ENCODE measurements around the gene ZNF793.

Gene ZNF793

GRCh38 chr19:37506387-37507166 lies at the start of gene ZNF793:
TSS of gene ZNF793 (plus strand) at chr19:37506939. CDS start at chr19:37523440, 16,501 bp downstream.
- DNase-seq (ENCODE audit: low spot score) = no peak

GRCh38 chr19:37466277-37466797 lies 40.4 kb upstream of the ZNF793 start:
- no peak for DNase-seq (ENCODE audit: low spot score)

GRCh38 chr19:37466798-37467607 lies 39.7 kb upstream of the ZNF793 start, which contains the start of gene ZNF569:
TSS of gene ZNF569 (minus strand) at chr19:37467444. CDS start at chr19:37444921, 22,523 bp downstream.
- no peak for DNase-seq (ENCODE audit: low spot score)

- DNase-seq (ENCODE audit: low spot score) = no peak
Observed at GRCh38 chr19:37467608-37468090, 39.1 kb upstream of the ZNF793 start.

GRCh38 chr19:37468961-37469777 lies 37.6 kb upstream of the ZNF793 start, which contains the start of gene ZNF570:
TSS of gene ZNF570 (plus strand) at chr19:37469356. CDS start at chr19:37470355, 999 bp downstream.
- DNase-seq (ENCODE audit: low spot score) = no peak

GRCh38 chr19:37470216-37470615 lies 36.5 kb upstream of the ZNF793 start:
- no peak for DNase-seq (ENCODE audit: low spot score)

- DNase-seq (ENCODE audit: low spot score) = no peak
Observed at GRCh38 chr19:37472165-37472564, 34.6 kb upstream of the ZNF793 start.

GRCh38 chr19:37484406-37485168 lies 22.2 kb upstream of the ZNF793 start:
- no peak for DNase-seq (ENCODE audit: low spot score)

- DNase-seq (ENCODE audit: low spot score) = no peak
Observed at GRCh38 chr19:37492213-37492612, 14.5 kb upstream of the ZNF793 start.

- DNase-seq (ENCODE audit: low spot score) = no peak
Observed at GRCh38 chr19:37505958-37506386, 767 bp upstream of the ZNF793 start.

- no peak for DNase-seq (ENCODE audit: low spot score)
Observed at GRCh38 chr19:37507167-37507464, 377 bp downstream of the ZNF793 start.

- DNase-seq (ENCODE audit: low spot score) = no peak
Observed at GRCh38 chr19:37511186-37511585, 4.4 kb downstream of the ZNF793 start.

- DNase-seq (ENCODE audit: low spot score) = no peak
Observed at GRCh38 chr19:37511821-37512220, 5.1 kb downstream of the ZNF793 start.

GRCh38 chr19:37513397-37513796 lies 6.7 kb downstream of the ZNF793 start:
- no peak for DNase-seq (ENCODE audit: low spot score)

GRCh38 chr19:37519890-37520289 lies 13.2 kb downstream of the ZNF793 start:
- no peak for DNase-seq (ENCODE audit: low spot score)

- DNase-seq (ENCODE audit: low spot score) = no peak
Observed at GRCh38 chr19:37537391-37537947, 30.7 kb downstream of the ZNF793 start.

- DNase-seq (ENCODE audit: low spot score) = no peak
Observed at GRCh38 chr19:37551129-37551993, 44.6 kb downstream of the ZNF793 start.

GRCh38 chr19:37563518-37563917 lies 56.8 kb downstream of the ZNF793 start:
- no peak for DNase-seq (ENCODE audit: low spot score)

GRCh38 chr19:37564624-37565369 lies 58.1 kb downstream of the ZNF793 start:
- no peak for DNase-seq (ENCODE audit: low spot score)
